Natural killer cell (primary cell): ENCODE measurements around the gene CYP2W1. TPM values are rescaled to one million over a fixed set of nuclear protein-coding genes. Genes with fewer than 3 reads are reported as not detected.

Experiments used
- ATAC-seq, 3 donors: fragments of 150-1000 bp in 2 of 3; fragments of 200-7000 bp in 1 of 3; cut with Tn5 transposase; 1 replicate in 1 of 3; 2 replicates in 2 of 3; pipeline ENCODE4 v1.10.0; 2021; ENCODE audit warnings: mild to moderate bottlenecking in 2 of 3, moderate library complexity in 2 of 3
- DNase-seq, 2 donors: peaks; one replicate each; pipeline versions ENCODE4 v3.0.0 to v3.0.0-alpha.2; 2013 to 2021; ENCODE audit warnings: mixed read lengths in 1 of 2
- H3K27ac ChIP-seq: one replicate; pipeline ENCODE4 v1.5.1; 2013; ENCODE audit warnings: mild to moderate bottlenecking, low read length
- H3K27me3 ChIP-seq: one replicate; pipeline ENCODE4 v1.6.1; 2013; ENCODE audit warnings: low read length; ENCODE audit not compliant: control insufficient read depth, insufficient read depth
- H3K36me3 ChIP-seq: one replicate; pipeline ENCODE4 v1.6.1; 2013; ENCODE audit warnings: low read length; ENCODE audit not compliant: control insufficient read depth, insufficient read depth
- H3K4me1 ChIP-seq: one replicate; pipeline ENCODE4 v1.6.1; 2013; ENCODE audit warnings: low read length; ENCODE audit not compliant: control insufficient read depth, insufficient read depth
- H3K4me3 ChIP-seq: one replicate; pipeline ENCODE4 v1.5.1; 2013; ENCODE audit warnings: low read length
- H3K9me3 ChIP-seq: one replicate; pipeline ENCODE4 v1.6.1; 2013; ENCODE audit warnings: low read length; ENCODE audit not compliant: control insufficient read depth, insufficient read depth
- H3K27ac Mint-ChIP-seq, 2 donors: one replicate each; pipeline ENCODE4 v1.8.0; 2022; ENCODE audit warnings: mild to moderate bottlenecking in 2 of 2, mixed read lengths in 2 of 2, moderate library complexity in 1 of 2
- H3K27me3 Mint-ChIP-seq, 2 donors: one replicate each; pipeline ENCODE4 v1.8.0; 2022; ENCODE audit warnings: low read depth in 2 of 2, mixed read lengths in 2 of 2
- H3K36me3 Mint-ChIP-seq: one replicate; pipeline ENCODE4 v1.8.0; 2022; ENCODE audit warnings: mixed read lengths
- H3K4me1 Mint-ChIP-seq, 2 donors: one replicate each; pipeline ENCODE4 v1.8.0; 2022; ENCODE audit warnings: mixed read lengths in 2 of 2
- H3K4me3 Mint-ChIP-seq: one replicate; pipeline ENCODE4 v1.8.0; 2022; ENCODE audit warnings: mild to moderate bottlenecking, moderate library complexity, mixed read lengths
- H3K9me3 Mint-ChIP-seq, 2 donors: one replicate each; pipeline ENCODE4 v1.8.0; 2022; ENCODE audit warnings: mixed read lengths in 2 of 2
- CTCF ChIP-seq: fragments of 200-600 bp; IDR thresholded peaks from one replicate; pipeline ENCODE4 v1.8.0; 2022; ENCODE audit warnings: antibody characterized with exemption
- WGBS: methylation state at CpG from one replicate; pipeline ENCODE4 v1.1.7; 2013; ENCODE audit warnings: missing lambda C conversion rate; ENCODE audit not compliant: insufficient coverage; 5-methylcytosine and 5-hydroxymethylcytosine counted together
- intact Hi-C: fragments of 100-400 bp; cut with micrococcal nuclease; formaldehyde crosslinking; loops from one replicate; pipeline ENCODE4 v1.14.2; 2022
- total RNA-seq, 4 donors: library from RNA; stranded (reverse); fragments of 120-200 nt in 1 of 4; gene quantifications; one replicate each; pipeline versions ENCODE4 v1.2.3 to v1.2.4, GENCODE V29; 2013 to 2022

Gene CYP2W1
- total RNA-seq, 3 donors from 2014 or later (not counting 1 experiment from before 2014, with no cell fraction given): not detected

GRCh38 chr7:954330-955238, 28.4 kb upstream of the CYP2W1 start, which contains the start of gene ADAP1:
Gene ADAP1 (minus strand): TSS chr7:954680. CDS start chr7:954477, 203 bp downstream.
- H3K4me1 Mint-ChIP-seq: peaks cover 11 to 20% of the 10 kb centered on the region in 2 donors
- H3K4me1 ChIP-seq: peaks cover 56% of the 10 kb centered on the region
- no peaks in the 10 kb centered on the region for H3K27me3 ChIP-seq
- WGBS: 9% methylated on average over 115 of the region's 115 CpGs
- peak within 1 kb of the TSS; percentile 84 for H3K4me3 Mint-ChIP-seq
- no peaks in the 10 kb centered on the region for H3K9me3 ChIP-seq
- DNase-seq (peak; percentile 69 to 83), ATAC-seq (peak; percentile 83 to 84 (median 83))
- peak within 1 kb of the TSS; percentile 26 to 65 for H3K27ac Mint-ChIP-seq
- no peaks in the 10 kb centered on the region for H3K36me3 ChIP-seq
- intact Hi-C loops: loop anchor here (1.0 to 2.0 kb wide), 2 partner anchors 30 to 46 kb away; no protein-coding TSS in a partner anchor
- no peaks in the 10 kb centered on the region for H3K9me3 Mint-ChIP-seq
- H3K4me3 ChIP-seq: peak within 1 kb of the TSS; percentile 33
- peak within 1 kb of the TSS; percentile 41 for H3K27ac ChIP-seq
- peak; percentile 33 for TF ChIP-seq CTCF
- H3K36me3 Mint-ChIP-seq: no peaks in the 10 kb centered on the region
- H3K27me3 Mint-ChIP-seq: no peaks in the 10 kb centered on the region

DNA sequence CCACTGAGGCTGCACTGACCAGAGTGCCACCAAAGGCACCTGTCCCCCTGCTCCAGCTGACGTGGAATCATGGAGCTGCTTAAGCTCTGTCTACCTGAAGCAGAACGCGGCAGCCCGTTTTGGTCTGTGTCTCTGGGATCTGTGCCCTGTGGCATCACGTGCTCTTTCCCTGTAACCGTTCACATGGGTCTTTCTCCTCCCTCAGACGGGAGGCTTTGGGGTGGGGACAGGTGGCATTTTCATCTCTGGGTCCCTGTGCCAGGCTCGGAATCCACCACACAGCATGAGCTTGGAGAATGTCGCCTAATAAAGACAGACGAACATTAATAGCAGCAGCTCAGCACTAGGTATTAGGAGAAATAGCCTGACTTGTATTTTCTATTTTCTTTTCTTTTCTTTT, 26.9 kb upstream of the CYP2W1 start:
- intact Hi-C loops: no loop called here
- DNase-seq: no peak
- peaks cover 6% of the 10 kb centered on the region in 2 donors for H3K4me1 Mint-ChIP-seq
- no peaks in the 10 kb centered on the region for H3K9me3 ChIP-seq
- no peak overlapping the region for H3K27ac ChIP-seq
- H3K4me3 ChIP-seq: no peak overlapping the region
- ATAC-seq: no peak
- 96% methylated on average over 8 of the region's 10 CpGs for WGBS
- no peaks in the 10 kb centered on the region for H3K27me3 Mint-ChIP-seq
- peak overlapping the region; percentile 74 for H3K4me3 Mint-ChIP-seq
- H3K9me3 Mint-ChIP-seq: no peaks in the 10 kb centered on the region
- no peaks in the 10 kb centered on the region for H3K36me3 Mint-ChIP-seq
- H3K4me1 ChIP-seq: peaks cover 42% of the 10 kb centered on the region
- no peaks in the 10 kb centered on the region for H3K36me3 ChIP-seq
- no peak for TF ChIP-seq CTCF
- no peak overlapping the region for H3K27ac Mint-ChIP-seq
- no peaks in the 10 kb centered on the region for H3K27me3 ChIP-seq

DNA sequence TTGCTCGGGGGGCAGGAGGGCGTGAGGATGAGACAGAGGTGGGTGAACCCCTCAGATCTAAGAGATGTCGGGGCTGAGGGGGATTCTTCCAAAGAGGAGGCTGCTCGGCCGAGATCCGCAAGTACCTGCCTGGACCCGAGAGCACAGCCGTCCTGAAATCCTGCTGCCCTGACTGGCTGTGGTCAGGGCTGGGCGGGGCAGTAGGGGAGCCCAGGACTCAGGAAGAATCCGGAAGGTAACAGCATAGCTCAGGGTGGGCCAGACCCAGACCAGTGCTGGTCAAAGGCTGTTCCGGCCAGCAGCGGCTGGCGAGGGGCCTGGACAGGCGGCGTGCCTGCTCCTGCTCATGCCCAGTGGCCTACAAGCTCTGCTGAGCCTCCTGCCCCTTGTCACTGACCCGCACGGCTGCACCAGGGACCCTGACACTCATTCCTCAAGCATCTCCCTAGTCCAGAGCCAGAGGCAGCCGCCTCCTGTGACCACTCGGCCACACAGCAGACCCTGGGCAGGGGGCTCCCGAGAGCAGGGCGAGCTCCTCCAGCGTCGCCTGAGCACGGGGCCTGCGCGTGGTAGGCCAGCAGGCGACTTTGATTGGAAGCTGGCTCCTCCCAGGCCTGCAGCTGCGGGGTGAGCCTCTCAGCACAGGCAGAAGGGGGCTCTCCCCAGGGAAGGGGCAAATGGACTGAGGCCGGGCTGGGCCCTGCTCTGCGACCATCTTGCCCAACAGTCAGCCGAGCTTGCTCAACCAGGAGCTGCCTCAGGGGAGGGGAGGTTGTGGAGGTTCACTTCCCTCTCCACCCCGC, 25.4 kb upstream of the CYP2W1 start:
- Histone ChIP-seq H3K27ac (no peak overlapping the region), H3K9me3 (no peaks in the 10 kb centered on the region), H3K36me3 (no peaks in the 10 kb centered on the region), H3K4me3 (no peak overlapping the region), H3K27me3 (peaks cover 2% of the 10 kb centered on the region), H3K4me1 (peaks cover 35% of the 10 kb centered on the region)
- Mint-ChIP-seq H3K4me3 (no peak overlapping the region), H3K4me1 (peaks cover under 1 to 2% of the 10 kb centered on the region in 2 donors), H3K27ac (no peak overlapping the region), H3K36me3 (no peaks in the 10 kb centered on the region), H3K9me3 (no peaks in the 10 kb centered on the region), H3K27me3 (peaks cover 0 to 3% of the 10 kb centered on the region in 2 donors)
- ATAC-seq (no peak), DNase-seq (no peak)
- WGBS: 91% methylated on average over 31 of the region's 32 CpGs
- TF ChIP-seq CTCF: no peak
- intact Hi-C loops: no loop called here
